ENCODE data around the gene MINDY2. TPM values are rescaled to one million over a fixed set of nuclear protein-coding genes. Genes with fewer than 3 reads are reported as not detected.

Gene MINDY2
- total and polyA plus RNA-seq, 2 experiments from 2014 or later = 36.3 to 47.9 TPM

GRCh38 chr15:58795825-58796224, 24.7 kb downstream of the MINDY2 start:
- no peak for DNase-seq (ENCODE audit: low spot score)
- Histone ChIP-seq H2AFZ (no peak overlapping the region), H3K4me1 (ENCODE audit: insufficient read depth) (no peaks in the 10 kb centered on the region), H3K9me2 (ENCODE audit: insufficient read depth) (no peaks in the 10 kb centered on the region), H3K36me3 (ENCODE audit: insufficient read depth) (no peaks in the 10 kb centered on the region), H4K20me1 (replicated peaks; ENCODE audit: insufficient read depth) (peaks cover 3% of the 10 kb centered on the region; the same call in 1 of the 2 replicates), H3K4me2 (no peak overlapping the region), H3F3A (replicated peaks; ENCODE audit: low read depth) (no peaks in the 10 kb centered on the region), H3K4me3 (no peak overlapping the region), H3K27ac (ENCODE audit: low read depth) (0 out of 2 replicates have a peak overlapping the region, but pooled peaks have one; percentile 0), H3K79me2 (replicated peaks; ENCODE audit: insufficient read depth) (peaks cover 17% of the 10 kb centered on the region), H3K27me3 (ENCODE audit: insufficient read depth) (no peaks in the 10 kb centered on the region)
- peaks cover 6% of the 10 kb centered on the region for H3K27me3 Mint-ChIP-seq (ENCODE audit: insufficient read depth, low read depth, poor library complexity)
- ATAC-seq = no peak
- H3K27ac Mint-ChIP-seq = no peak overlapping the region
- no peak overlapping the region for H3K4me3 Mint-ChIP-seq
- peaks cover 8% of the 10 kb centered on the region; the same call in 1 of the 3 replicates for H3K36me3 Mint-ChIP-seq (ENCODE audit: low read depth)
- H3K9me3 Mint-ChIP-seq = no peaks in the 10 kb centered on the region
- no peak for TF ChIP-seq EZH2phosphoT487 (IDR thresholded peaks at IDR 0.05; ENCODE audit: unreplicated experiment)
- TF ChIP-seq EZH2 (IDR thresholded peaks at IDR 0.05; ENCODE audit: low read depth, unreplicated experiment) = no peak
- peaks cover 6% of the 10 kb centered on the region; the same call in 2 of the 3 replicates for H3K4me1 Mint-ChIP-seq

- Histone ChIP-seq H3K9me2 (ENCODE audit: insufficient read depth) (no peaks in the 10 kb centered on the region), H3K4me3 (no peak overlapping the region), H3K27ac (ENCODE audit: low read depth) (no peak overlapping the region), H3K4me2 (no peak overlapping the region), H3K36me3 (ENCODE audit: insufficient read depth) (no peaks in the 10 kb centered on the region), H4K20me1 (replicated peaks; ENCODE audit: insufficient read depth) (peaks cover 3% of the 10 kb centered on the region; the same call in 1 of the 2 replicates), H3K4me1 (ENCODE audit: insufficient read depth) (no peaks in the 10 kb centered on the region), H3K79me2 (replicated peaks; ENCODE audit: insufficient read depth) (peaks cover 17% of the 10 kb centered on the region), H2AFZ (no peak overlapping the region), H3F3A (replicated peaks; ENCODE audit: low read depth) (no peaks in the 10 kb centered on the region), H3K27me3 (ENCODE audit: insufficient read depth) (no peaks in the 10 kb centered on the region)
- Mint-ChIP-seq H3K4me1 (peaks cover 6% of the 10 kb centered on the region; the same call in 2 of the 3 replicates), H3K27me3 (ENCODE audit: insufficient read depth, low read depth, poor library complexity) (peaks cover 7% of the 10 kb centered on the region), H3K36me3 (ENCODE audit: low read depth) (peaks cover 7% of the 10 kb centered on the region; the same call in 2 of the 3 replicates), H3K9me3 (no peaks in the 10 kb centered on the region), H3K27ac (no peak overlapping the region), H3K4me3 (no peak overlapping the region)
- DNase-seq (ENCODE audit: low spot score) = no peak
- no peak for ATAC-seq
- no peak for TF ChIP-seq ETS1 (IDR thresholded peaks at IDR 0.05)
- no peak for TF ChIP-seq ZNF114 (CRISPR knock-in tag; IDR thresholded peaks at IDR 0.05)
- no peak for TF ChIP-seq CREB1 (CRISPR knock-in tag; IDR thresholded peaks at IDR 0.05; ENCODE audit: low read depth)
- TF ChIP-seq STAT1 (IDR thresholded peaks at IDR 0.05; ENCODE audit: unreplicated experiment) = no peak
- no peak for TF ChIP-seq CTCF (conservative IDR thresholded peaks at IDR 0.05; ENCODE audit: low read depth in 2 of 2)
- no peak for TF ChIP-seq JUNB (IDR thresholded peaks at IDR 0.05; ENCODE audit: unreplicated experiment)
- TF ChIP-seq ZNF331 (CRISPR knock-in tag; IDR thresholded peaks at IDR 0.05; ENCODE audit: low read depth) = no peak
- TF ChIP-seq ZNF462 (CRISPR knock-in tag; IDR thresholded peaks at IDR 0.05) = no peak
- no peak for TF ChIP-seq EZH2phosphoT487 (IDR thresholded peaks at IDR 0.05; ENCODE audit: unreplicated experiment)
- TF ChIP-seq POLR2AphosphoS5 (IDR thresholded peaks at IDR 0.05; ENCODE audit: low read depth) = no peak
Measured at GRCh38 chr15:58797505-58797904, 26.4 kb downstream of the MINDY2 start.
